HepG2 (cell line): ENCODE data around the gene SLCO4A1. TPM values are rescaled to one million over a fixed set of nuclear protein-coding genes. Genes with fewer than 3 reads are reported as not detected.
A peak's percentile ranks its signal among the peaks of the same experiment; 100 is the strongest.

ENCODE experiments used
- AKAP8 ChIP-seq: sonication (generic); formaldehyde crosslinking; IDR thresholded peaks from 2 replicates; pipeline ENCODE4 v1.5.1; 2020; ENCODE audit warnings: mild to moderate bottlenecking, missing genetic modification reagents
- CBX1 ChIP-seq: IDR thresholded peaks from one replicate; pipeline ENCODE4 v1.6.1; 2016; ENCODE audit warnings: antibody characterized with exemption, low read depth
- ELK4 ChIP-seq: sonication (generic); formaldehyde crosslinking; IDR thresholded peaks from 2 replicates; pipeline ENCODE4 v1.9.0; 2021; ENCODE audit warnings: missing genetic modification reagents, borderline replicate concordance
- GPN1 ChIP-seq: sonication (generic); formaldehyde crosslinking; IDR thresholded peaks from 2 replicates; pipeline ENCODE4 v1.5.1; 2020; ENCODE audit warnings: missing genetic modification reagents, borderline replicate concordance
- HNRNPLL ChIP-seq: fragments of 200-400 bp; formaldehyde crosslinking; IDR thresholded peaks from 2 replicates; pipeline ENCODE4 v1.6.1; 2017; ENCODE audit warnings: mild to moderate bottlenecking, low read depth, low read length; ENCODE audit not compliant: poor library complexity, severe bottlenecking
- HOXA3 ChIP-seq: sonication (generic); formaldehyde crosslinking; IDR thresholded peaks from 2 replicates; pipeline ENCODE4 v1.5.0; 2020; ENCODE audit warnings: missing genetic modification reagents
- KDM2A ChIP-seq: sonication (generic); formaldehyde crosslinking; IDR thresholded peaks from 2 replicates; pipeline ENCODE4 v1.4.0; 2020; ENCODE audit warnings: low read depth, missing genetic modification reagents, borderline replicate concordance
- NFATC3 ChIP-seq: sonication (generic); formaldehyde crosslinking; IDR thresholded peaks from 2 replicates; pipeline ENCODE4 v1.5.1; 2020; ENCODE audit warnings: mild to moderate bottlenecking, missing genetic modification reagents
- NR3C1 ChIP-seq: sonication (generic); formaldehyde crosslinking; IDR thresholded peaks from 2 replicates; pipeline ENCODE4 v1.4.0; 2020; ENCODE audit warnings: missing genetic modification reagents
- RBFOX2 ChIP-seq: fragments of 200-400 bp; formaldehyde crosslinking; IDR thresholded peaks from 2 replicates; pipeline ENCODE4 v1.6.1; 2017; ENCODE audit warnings: low read depth, mild to moderate bottlenecking, low read length
- RFXAP ChIP-seq: sonication (generic); formaldehyde crosslinking; IDR thresholded peaks from 2 replicates; pipeline ENCODE4 v1.4.0; 2020; ENCODE audit warnings: missing genetic modification reagents, borderline replicate concordance
- SALL2 ChIP-seq: sonication (generic); formaldehyde crosslinking; IDR thresholded peaks from 2 replicates; pipeline ENCODE4 v1.8.1; 2023; ENCODE audit warnings: mild to moderate bottlenecking, missing genetic modification reagents, inconsistent platforms
- SIN3A ChIP-seq: IDR thresholded peaks from 2 replicates; pipeline ENCODE4 v1.6.1; 2011; ENCODE audit warnings: low read depth, mild to moderate bottlenecking, control low read depth, low read length, borderline replicate concordance
- ZNF232 ChIP-seq: sonication (generic); formaldehyde crosslinking; IDR thresholded peaks from 2 replicates; pipeline ENCODE4 v1.4.0; 2020; ENCODE audit warnings: missing genetic modification reagents, borderline replicate concordance
- ZNF296 ChIP-seq: sonication (generic); formaldehyde crosslinking; conservative IDR thresholded peaks from 2 replicates; pipeline ENCODE4 v1.5.0; 2020; ENCODE audit warnings: mild to moderate bottlenecking, missing genetic modification reagents
- ZNF354B ChIP-seq: sonication (generic); formaldehyde crosslinking; IDR thresholded peaks from 2 replicates; pipeline ENCODE4 v1.8.0; 2022; ENCODE audit warnings: mild to moderate bottlenecking, missing genetic modification reagents
- ZNF501 ChIP-seq: sonication (generic); formaldehyde crosslinking; IDR thresholded peaks from 2 replicates; pipeline ENCODE4 v1.5.1; 2020; ENCODE audit warnings: mild to moderate bottlenecking, moderate library complexity, missing genetic modification reagents
- ZNF549 ChIP-seq: sonication (generic); formaldehyde crosslinking; IDR thresholded peaks from 2 replicates; pipeline ENCODE4 v1.5.0; 2020; ENCODE audit warnings: missing genetic modification reagents
- ZNF589 ChIP-seq: sonication (generic); formaldehyde crosslinking; conservative IDR thresholded peaks from 2 replicates; pipeline ENCODE4 v1.8.0; 2022; ENCODE audit warnings: mild to moderate bottlenecking, moderate library complexity, missing genetic modification reagents
- ZNF607 ChIP-seq: sonication (generic); formaldehyde crosslinking; IDR thresholded peaks from 2 replicates; pipeline ENCODE4 v1.5.1; 2020; ENCODE audit warnings: missing genetic modification reagents, mild to moderate bottlenecking, borderline replicate concordance
- ZNF619 ChIP-seq: sonication (generic); formaldehyde crosslinking; IDR thresholded peaks from 2 replicates; pipeline ENCODE4 v1.4.0; 2020; ENCODE audit warnings: mild to moderate bottlenecking, missing genetic modification reagents
- ZNF776 ChIP-seq: sonication (generic); formaldehyde crosslinking; IDR thresholded peaks from 2 replicates; pipeline ENCODE4 v1.4.0; 2020; ENCODE audit warnings: mild to moderate bottlenecking, missing genetic modification reagents
- ZNF788 ChIP-seq: sonication (generic); formaldehyde crosslinking; IDR thresholded peaks from 2 replicates; pipeline ENCODE4 v1.5.0; 2020; ENCODE audit warnings: mild to moderate bottlenecking, missing genetic modification reagents, borderline replicate concordance
- polyA plus RNA-seq, 8 experiments: library from polyadenylated mRNA; depleted of rRNA in 3 of 8; stranded (reverse) in 7 of 8; unstranded in 1 of 8; fragments of >200 nt; fragmentation: Illumina TruSeq in 4 of 8; extraction: Trizol in 4 of 8; gene quantifications; 2 replicates each; pipeline versions ENCODE4 v1.2.1 to v1.2.3, GENCODE V29; 2011 to 2016; ENCODE audit warnings: low read depth in 4 of 8, missing spikeins in 1 of 8, mixed read lengths in 1 of 8; ENCODE audit not compliant: insufficient read depth in 1 of 8
- total RNA-seq, 5 experiments: library from RNA; depleted of rRNA; stranded (reverse); fragments of >200 nt; fragmentation: Illumina TruSeq; extraction: Trizol; gene quantifications; 2 replicates each; pipeline ENCODE4 v1.2.3, GENCODE V29; 2016; ENCODE audit warnings: low read depth in 1 of 5
- TF ChIP-seq, protein P1 (sequence below): sonication (generic); formaldehyde crosslinking; IDR thresholded peaks from 2 replicates; pipeline ENCODE4 v1.4.0; 2020; ENCODE audit warnings: mild to moderate bottlenecking, low read depth, missing genetic modification reagents
- TF ChIP-seq, protein P2 (sequence below): sonication (generic); formaldehyde crosslinking; IDR thresholded peaks from 2 replicates; pipeline ENCODE4 v1.4.0; 2020; ENCODE audit warnings: mild to moderate bottlenecking, missing genetic modification reagents

Gene SLCO4A1
- total and polyA plus RNA-seq, 2 of the 13 experiments (the other 11 are each of a cell fraction or from before 2014, with no cell fraction given): 55.5 to 112 TPM

GRCh38 chr20:62664019-62664971 lies 22.0 kb downstream of the SLCO4A1 start (continued):
- TF ChIP-seq, protein P1, sequence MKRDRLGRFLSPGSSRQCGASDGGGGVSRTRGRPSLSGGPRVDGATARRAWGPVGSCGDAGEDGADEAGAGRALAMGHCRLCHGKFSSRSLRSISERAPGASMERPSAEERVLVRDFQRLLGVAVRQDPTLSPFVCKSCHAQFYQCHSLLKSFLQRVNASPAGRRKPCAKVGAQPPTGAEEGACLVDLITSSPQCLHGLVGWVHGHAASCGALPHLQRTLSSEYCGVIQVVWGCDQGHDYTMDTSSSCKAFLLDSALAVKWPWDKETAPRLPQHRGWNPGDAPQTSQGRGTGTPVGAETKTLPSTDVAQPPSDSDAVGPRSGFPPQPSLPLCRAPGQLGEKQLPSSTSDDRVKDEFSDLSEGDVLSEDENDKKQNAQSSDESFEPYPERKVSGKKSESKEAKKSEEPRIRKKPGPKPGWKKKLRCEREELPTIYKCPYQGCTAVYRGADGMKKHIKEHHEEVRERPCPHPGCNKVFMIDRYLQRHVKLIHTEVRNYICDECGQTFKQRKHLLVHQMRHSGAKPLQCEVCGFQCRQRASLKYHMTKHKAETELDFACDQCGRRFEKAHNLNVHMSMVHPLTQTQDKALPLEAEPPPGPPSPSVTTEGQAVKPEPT (CRISPR knock-in tag): no peak
- TF ChIP-seq ZNF501 (CRISPR knock-in tag) (peak; percentile 18; the same call in 1 of the 2 replicates), NR3C1 (CRISPR knock-in tag) (no peak), SALL2 (CRISPR knock-in tag) (0 out of 2 replicates have a peak, but pooled peaks have one; percentile 43), ZNF619 (CRISPR knock-in tag) (no peak), HNRNPLL (no peak), SIN3A (no peak), ZNF589 (CRISPR knock-in tag) (0 out of 2 replicates have a peak, but pooled peaks have one; percentile 18), NFATC3 (CRISPR knock-in tag) (no peak), ZNF788 (peak; percentile 20; the same call in 1 of the 2 replicates), ZNF607 (CRISPR knock-in tag) (0 out of 2 replicates have a peak, but pooled peaks have one; percentile 61), ZNF232 (0 out of 2 replicates have a peak, but pooled peaks have one; percentile 17), KDM2A (0 out of 2 replicates have a peak, but pooled peaks have one; percentile 7), AKAP8 (peak; percentile 55; the same call in 1 of the 2 replicates), ZNF549 (no peak), RBFOX2 (peak; percentile 57), GPN1 (CRISPR knock-in tag) (no peak), HOXA3 (CRISPR knock-in tag) (peak; percentile 36; the same call in 1 of the 2 replicates), ZNF776 (0 out of 2 replicates have a peak, but pooled peaks have one; percentile 54), ELK4 (CRISPR knock-in tag) (peak; percentile 18; the same call in 1 of the 2 replicates), ZNF296 (CRISPR knock-in tag) (0 out of 2 replicates have a peak, but pooled peaks have one; percentile 64), ZNF354B (CRISPR knock-in tag) (0 out of 2 replicates have a peak, but pooled peaks have one; percentile 68), RFXAP (CRISPR knock-in tag) (peak; percentile 15; the same call in 1 of the 2 replicates), CBX1 (no peak)
- TF ChIP-seq, protein P2, sequence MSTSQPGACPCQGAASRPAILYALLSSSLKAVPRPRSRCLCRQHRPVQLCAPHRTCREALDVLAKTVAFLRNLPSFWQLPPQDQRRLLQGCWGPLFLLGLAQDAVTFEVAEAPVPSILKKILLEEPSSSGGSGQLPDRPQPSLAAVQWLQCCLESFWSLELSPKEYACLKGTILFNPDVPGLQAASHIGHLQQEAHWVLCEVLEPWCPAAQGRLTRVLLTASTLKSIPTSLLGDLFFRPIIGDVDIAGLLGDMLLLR (CRISPR knock-in tag): 0 out of 2 replicates have a peak, but pooled peaks have one; percentile 24
